GM18526 (cell line): ENCODE measurements around the gene ZNF77.

Source experiments
- POLR2A ChIP-seq: IDR thresholded peaks from 3 replicates; pipeline ENCODE4 v1.6.1; 2011; ENCODE audit not compliant: insufficient read length; ENCODE audit errors: extremely low read depth

ZNF77 gene

GRCh38 chr19:2945575-2946184 lies 909 bp upstream of the ZNF77 start:
- no peak for TF ChIP-seq POLR2A

- no peak for TF ChIP-seq POLR2A
Measured at GRCh38 chr19:2944403-2944774, 382 bp downstream of the ZNF77 start.

GRCh38 chr19:2942928-2943640 lies 1.7 kb downstream of the ZNF77 start:
- TF ChIP-seq POLR2A = no peak

GRCh38 chr19:2933490-2933910 lies 11.3 kb downstream of the ZNF77 start:
- TF ChIP-seq POLR2A = no peak

GRCh38 chr19:2927032-2927430 lies 17.7 kb downstream of the ZNF77 start:
- TF ChIP-seq POLR2A = no peak

GRCh38 chr19:2926341-2927031 lies 18.3 kb downstream of the ZNF77 start:
- no peak for TF ChIP-seq POLR2A

GRCh38 chr19:2923510-2923909 lies 21.3 kb downstream of the ZNF77 start:
- no peak for TF ChIP-seq POLR2A

GRCh38 chr19:2922987-2923386 lies 21.8 kb downstream of the ZNF77 start:
- TF ChIP-seq POLR2A = no peak

GRCh38 chr19:2917275-2918184 lies 27.2 kb downstream of the ZNF77 start:
- no peak for TF ChIP-seq POLR2A

- no peak for TF ChIP-seq POLR2A
Measured at GRCh38 chr19:2912306-2912705, 32.5 kb downstream of the ZNF77 start.

- no peak for TF ChIP-seq POLR2A
Measured at GRCh38 chr19:2906631-2907195, 38.1 kb downstream of the ZNF77 start.

- TF ChIP-seq POLR2A = no peak
Measured at GRCh38 chr19:2905918-2906519, 38.8 kb downstream of the ZNF77 start.

GRCh38 chr19:2902590-2903218 lies 42.1 kb downstream of the ZNF77 start:
- no peak for TF ChIP-seq POLR2A
